Keratinocyte (primary cell): Measurements from ENCODE around the gene STK38. TPM values are rescaled to one million over a fixed set of nuclear protein-coding genes. Genes with fewer than 3 reads are reported as not detected.

Source experiments
- DNase-seq: peaks from one replicate; pipeline ENCODE4 v3.0.0-alpha.2; 2011; ENCODE audit warnings: low read depth, missing footprints, low spot score
- FAIRE-seq: peaks from 2 replicates; lab custom pipeline; 2011; peaks lifted over from hg19 to GRCh38; lab: Jason Lieb, UNC
- H2AFZ ChIP-seq: 2 replicates; pipeline ENCODE4 v1.6.0; 2012; ENCODE audit warnings: low read length, control low read depth, inconsistent platforms; ENCODE audit not compliant: control insufficient read depth
- H3K27ac ChIP-seq: 2 replicates; pipeline ENCODE4 v1.5.1; 2011; ENCODE audit warnings: low read length; ENCODE audit not compliant: control insufficient read depth, insufficient read depth
- H3K27me3 ChIP-seq: 3 replicates; pipeline ENCODE4 v1.6.0; 2011; ENCODE audit warnings: low read length; ENCODE audit not compliant: control insufficient read depth, insufficient read depth; ENCODE audit errors: extremely low read depth
- H3K36me3 ChIP-seq, 2 experiments: 2 replicates in 1 of 2; 3 replicates in 1 of 2; pipeline ENCODE4 v1.5.1; 2011; ENCODE audit warnings: low read length in 2 of 2, mild to moderate bottlenecking in 1 of 2; ENCODE audit not compliant: control insufficient read depth in 2 of 2, insufficient read depth in 2 of 2; ENCODE audit errors: extremely low read depth in 1 of 2
- H3K4me1 ChIP-seq: 3 replicates; pipeline ENCODE4 v1.5.1; 2011; ENCODE audit warnings: low read length; ENCODE audit not compliant: control insufficient read depth, insufficient read depth; ENCODE audit errors: extremely low read depth
- H3K4me2 ChIP-seq: 3 replicates; pipeline ENCODE4 v1.6.0; 2011; ENCODE audit warnings: low read depth, low read length; ENCODE audit not compliant: control insufficient read depth, insufficient read depth; ENCODE audit errors: extremely low read depth
- H3K4me3 ChIP-seq, 3 experiments: fragments of 200-600 bp in 1 of 3; sonication (generic) in 1 of 3; 2 replicates in 2 of 3; 3 replicates in 1 of 3; pipeline ENCODE4 v1.5.1; 2011 to 2016; ENCODE audit warnings: low read length in 3 of 3, mild to moderate bottlenecking in 3 of 3, control low read depth in 2 of 3, inconsistent platforms in 1 of 3, low read depth in 1 of 3, mixed read lengths in 1 of 3, mixed run types in 1 of 3, moderate library complexity in 1 of 3; ENCODE audit not compliant: control insufficient read depth in 2 of 3, insufficient read depth in 2 of 3; ENCODE audit errors: extremely low read depth in 1 of 3
- H3K79me2 ChIP-seq: 2 replicates; pipeline ENCODE4 v1.6.0; 2012; ENCODE audit warnings: low read length; ENCODE audit not compliant: control insufficient read depth, insufficient read depth
- H3K9ac ChIP-seq: 3 replicates; pipeline ENCODE4 v1.6.0; 2011; ENCODE audit warnings: low read length; ENCODE audit not compliant: control insufficient read depth, insufficient read depth; ENCODE audit errors: extremely low read depth
- H3K9me1 ChIP-seq: 3 replicates; pipeline ENCODE4 v1.6.0; 2011; ENCODE audit warnings: low read length; ENCODE audit not compliant: control insufficient read depth, insufficient read depth; ENCODE audit errors: extremely low read depth
- H3K9me3 ChIP-seq: 2 replicates; pipeline ENCODE4 v1.5.1; 2012; ENCODE audit warnings: low read depth, low read length; ENCODE audit not compliant: control insufficient read depth
- H4K20me1 ChIP-seq: 3 replicates; pipeline ENCODE4 v1.6.0; 2011; ENCODE audit warnings: low read length; ENCODE audit not compliant: control insufficient read depth, insufficient read depth; ENCODE audit errors: extremely low read depth
- EZH2 ChIP-seq: IDR thresholded peaks from one replicate; pipeline ENCODE4 v1.6.1; 2012; ENCODE audit warnings: inconsistent platforms, mild to moderate bottlenecking, low read length, moderate library complexity
- dilution Hi-C: fragments of 300-500 bp; cut with MboI; formaldehyde crosslinking; loops from one replicate; pipeline ENCODE4 v1.7.0; 2020; ENCODE audit warnings: low sequenced_read_pairs; ENCODE audit not compliant: extremely low pct_ligation_motif_present
- polyA plus RNA-seq, 5 experiments: library from polyadenylated mRNA; depleted of rRNA in 3 of 5; stranded (reverse) in 3 of 5; stranded (forward) in 1 of 5; unstranded in 1 of 5; fragments of >200 nt; gene quantifications; 1 replicate in 1 of 5; 2 replicates in 3 of 5; 3 replicates in 1 of 5; pipeline versions ENCODE4 v1.2.1 to v1.2.3, GENCODE V29; 2011 to 2012; ENCODE audit warnings: missing spikeins in 2 of 5, low read depth in 1 of 5, low replicate concordance in 1 of 5
- TF ChIP-seq, protein P1 (sequence below), 3 experiments: IDR thresholded peaks in 1 of 3; conservative IDR thresholded peaks in 1 of 3; optimal IDR thresholded peaks in 1 of 3; 2 replicates in 2 of 3; 3 replicates in 1 of 3; pipeline versions ENCODE3 to v1.5.1; 2011; ENCODE audit warnings: low read length in 3 of 3, mild to moderate bottlenecking in 3 of 3, moderate library complexity in 2 of 3, control low read depth in 1 of 3, inconsistent platforms in 1 of 3; ENCODE audit not compliant: insufficient read depth in 2 of 3; ENCODE audit errors: extremely low read depth in 1 of 3

The STK38 gene
- polyA plus RNA-seq, 1 donor (not counting 4 experiments of a cell fraction or from before 2014, with no cell fraction given): 24.4 TPM

DNA sequence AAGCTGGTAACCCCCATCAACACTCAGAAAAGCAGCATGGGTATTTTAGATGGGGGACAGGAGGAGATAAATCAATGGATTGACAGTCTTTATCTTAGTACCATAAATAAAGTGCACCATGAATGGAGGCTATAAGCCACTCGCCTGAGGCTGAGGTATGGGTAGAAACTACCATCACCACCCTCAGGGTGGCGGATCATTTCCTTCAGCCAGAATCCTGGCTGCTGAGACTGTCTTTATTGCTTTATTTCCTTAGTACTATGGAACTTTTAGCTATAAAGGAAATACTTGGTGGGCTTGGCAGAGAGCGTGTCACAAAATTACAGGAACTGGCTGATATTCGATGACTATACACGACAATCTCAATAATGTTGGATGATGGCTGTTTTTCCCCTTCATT lies 52.2 kb downstream of the STK38 start:
- Histone ChIP-seq H3K4me3 (no peak overlapping the region), H3K4me1 (no peaks in the 10 kb centered on the region), H3K27ac (no peak overlapping the region), H3K36me3 (peaks cover 9 to 10% of the 10 kb centered on the region in 2 experiments), H2AFZ (no peak overlapping the region), H3K9ac (no peak overlapping the region), H3K9me1 (no peaks in the 10 kb centered on the region), H3K27me3 (no peaks in the 10 kb centered on the region), H3K9me3 (no peaks in the 10 kb centered on the region), H3K4me2 (no peak overlapping the region), H4K20me1 (no peaks in the 10 kb centered on the region), H3K79me2 (no peaks in the 10 kb centered on the region)
- TF ChIP-seq, protein P1, sequence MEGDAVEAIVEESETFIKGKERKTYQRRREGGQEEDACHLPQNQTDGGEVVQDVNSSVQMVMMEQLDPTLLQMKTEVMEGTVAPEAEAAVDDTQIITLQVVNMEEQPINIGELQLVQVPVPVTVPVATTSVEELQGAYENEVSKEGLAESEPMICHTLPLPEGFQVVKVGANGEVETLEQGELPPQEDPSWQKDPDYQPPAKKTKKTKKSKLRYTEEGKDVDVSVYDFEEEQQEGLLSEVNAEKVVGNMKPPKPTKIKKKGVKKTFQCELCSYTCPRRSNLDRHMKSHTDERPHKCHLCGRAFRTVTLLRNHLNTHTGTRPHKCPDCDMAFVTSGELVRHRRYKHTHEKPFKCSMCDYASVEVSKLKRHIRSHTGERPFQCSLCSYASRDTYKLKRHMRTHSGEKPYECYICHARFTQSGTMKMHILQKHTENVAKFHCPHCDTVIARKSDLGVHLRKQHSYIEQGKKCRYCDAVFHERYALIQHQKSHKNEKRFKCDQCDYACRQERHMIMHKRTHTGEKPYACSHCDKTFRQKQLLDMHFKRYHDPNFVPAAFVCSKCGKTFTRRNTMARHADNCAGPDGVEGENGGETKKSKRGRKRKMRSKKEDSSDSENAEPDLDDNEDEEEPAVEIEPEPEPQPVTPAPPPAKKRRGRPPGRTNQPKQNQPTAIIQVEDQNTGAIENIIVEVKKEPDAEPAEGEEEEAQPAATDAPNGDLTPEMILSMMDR (optimal IDR thresholded peaks at IDR 0.05 in 1 of 3, IDR thresholded peaks at IDR 0.05 in 1 of 3, conservative IDR thresholded peaks at IDR 0.05 in 1 of 3; ENCODE audit: extremely low read depth in 1 of 3, insufficient read depth in 2 of 3, low read length in 3 of 3): no peak
- TF ChIP-seq EZH2: no peak
- DNase-seq (no peak), FAIRE-seq (no peak)
- dilution Hi-C loops: no loop called here

DNA sequence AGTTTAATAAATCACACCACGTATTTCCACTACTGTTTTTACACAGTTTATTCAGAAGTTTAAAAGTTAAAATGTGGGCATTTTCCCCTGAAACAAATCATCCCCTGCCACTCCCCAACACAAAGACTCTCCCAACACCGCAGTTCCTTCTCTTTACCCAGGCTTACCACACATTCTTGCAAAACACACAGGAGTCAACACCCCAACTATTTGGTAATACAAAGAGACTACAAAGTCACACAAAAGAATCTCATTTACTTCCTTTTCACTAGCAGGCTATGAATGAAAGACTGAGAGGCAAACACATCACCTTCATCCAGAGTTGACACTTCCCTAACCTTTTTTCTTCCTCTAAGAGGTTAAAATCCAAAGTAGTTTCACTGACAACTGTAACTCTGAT lies 53.4 kb downstream of the STK38 start:
- Histone ChIP-seq H3K79me2 (no peaks in the 10 kb centered on the region), H3K4me3 (no peak overlapping the region), H3K27ac (no peak overlapping the region), H3K9me1 (peaks cover 2% of the 10 kb centered on the region), H3K27me3 (no peaks in the 10 kb centered on the region), H3K4me2 (no peak overlapping the region), H4K20me1 (no peaks in the 10 kb centered on the region), H3K9ac (no peak overlapping the region), H3K9me3 (no peaks in the 10 kb centered on the region), H3K4me1 (no peaks in the 10 kb centered on the region), H3K36me3 (peaks cover 9 to 10% of the 10 kb centered on the region in 2 experiments), H2AFZ (no peak overlapping the region)
- dilution Hi-C loops: no loop called here
- FAIRE-seq: no peak
- no peak for TF ChIP-seq EZH2
- TF ChIP-seq, protein P1 (optimal IDR thresholded peaks at IDR 0.05 in 1 of 3, IDR thresholded peaks at IDR 0.05 in 1 of 3, conservative IDR thresholded peaks at IDR 0.05 in 1 of 3; ENCODE audit: extremely low read depth in 1 of 3, insufficient read depth in 2 of 3, low read length in 3 of 3): no peak
- no peak for DNase-seq
